CD4-positive, alpha-beta memory T cell (primary cell): Measurements from ENCODE around the gene SBNO2. TPM values are rescaled to one million over a fixed set of nuclear protein-coding genes. Genes with fewer than 3 reads are reported as not detected.

ENCODE experiments used
- CTCF ChIA-PET: fragments of 350-600 bp; sonication (Branson Sonifier 250); formaldehyde crosslinking; loops from one replicate; lab custom pipeline; 2021; ENCODE audit warnings: inconsistent platforms; ENCODE audit not compliant: partially characterized antibody; lab: Charles Lee
- POLR2A ChIA-PET: fragments of 350-600 bp; sonication (Branson Sonifier 250); formaldehyde crosslinking; loops from one replicate; lab custom pipeline; 2021; ENCODE audit not compliant: partially characterized antibody; lab: Charles Lee
- DNase-seq, 5 donors: peaks; one replicate each; pipeline versions ENCODE4 v3.0.0 to v3.0.0-alpha.2; 2020 to 2022; ENCODE audit warnings: mixed read lengths in 1 of 5
- H3K27ac ChIP-seq: one replicate; pipeline ENCODE4 v1.7.0; 2013; ENCODE audit warnings: low read depth, low read length
- H3K27me3 ChIP-seq: 2 replicates; pipeline ENCODE4 v1.7.0; 2013; ENCODE audit warnings: mild to moderate bottlenecking, low read length, moderate library complexity; ENCODE audit not compliant: insufficient read depth
- H3K36me3 ChIP-seq: 2 replicates; pipeline ENCODE4 v1.7.0; 2013; ENCODE audit warnings: mild to moderate bottlenecking, low read length, moderate library complexity; ENCODE audit not compliant: insufficient read depth
- H3K4me1 ChIP-seq: 2 replicates; pipeline ENCODE4 v1.7.0; 2013; ENCODE audit warnings: mild to moderate bottlenecking, low read length, moderate library complexity; ENCODE audit not compliant: insufficient read depth
- H3K4me3 ChIP-seq, 2 donors: one replicate each; pipeline ENCODE4 v1.7.0; 2013; ENCODE audit warnings: low read length in 2 of 2, mild to moderate bottlenecking in 1 of 2
- H3K9me3 ChIP-seq, 2 donors: one replicate each; pipeline ENCODE4 v1.7.0; 2013; ENCODE audit warnings: low read length in 2 of 2, control low read depth in 1 of 2; ENCODE audit not compliant: control insufficient read depth in 1 of 2
- H3K27ac Mint-ChIP-seq, 7 donors: one replicate each; pipeline ENCODE4 v1.8.0; 2020 to 2021; ENCODE audit warnings: mixed read lengths in 7 of 7, mild to moderate bottlenecking in 6 of 7, inconsistent platforms in 3 of 7, moderate library complexity in 3 of 7
- H3K27me3 Mint-ChIP-seq, 2 donors: one replicate each; pipeline ENCODE4 v1.8.0; 2020 to 2021; ENCODE audit warnings: mixed read lengths in 2 of 2
- H3K36me3 Mint-ChIP-seq, 2 donors: one replicate each; pipeline ENCODE4 v1.8.0; 2020 to 2021; ENCODE audit warnings: mixed read lengths in 2 of 2, inconsistent platforms in 1 of 2, mild to moderate bottlenecking in 1 of 2
- H3K4me1 Mint-ChIP-seq, 4 donors: one replicate each; pipeline ENCODE4 v1.8.0; 2020 to 2021; ENCODE audit warnings: mixed read lengths in 4 of 4, mild to moderate bottlenecking in 1 of 4
- H3K4me3 Mint-ChIP-seq, 8 donors: one replicate each; pipeline ENCODE4 v1.8.0; 2020 to 2021; ENCODE audit warnings: mixed read lengths in 8 of 8, mild to moderate bottlenecking in 7 of 8, moderate library complexity in 6 of 8, inconsistent platforms in 3 of 8
- H3K9me3 Mint-ChIP-seq, 8 donors: one replicate each; pipeline ENCODE4 v1.8.0; 2020 to 2021; ENCODE audit warnings: mixed read lengths in 8 of 8, mild to moderate bottlenecking in 5 of 8, inconsistent platforms in 3 of 8, moderate library complexity in 1 of 8
- intact Hi-C: fragments of 100-400 bp; cut with micrococcal nuclease; formaldehyde crosslinking; loops from one replicate; pipeline ENCODE4 v1.15.1; 2023
- polyA plus RNA-seq, 2 donors: library from polyadenylated mRNA; unstranded; fragments of 300-500 nt; fragmentation: Illumina TruSeq; gene quantifications; one replicate each; pipeline ENCODE4 v1.2.3, GENCODE V29; 2021
- total RNA-seq, 2 experiments: library from RNA; stranded (reverse); gene quantifications; one replicate each; pipeline ENCODE4 v1.2.3, GENCODE V29; 2021

The SBNO2 gene
- total and polyA plus RNA-seq, 4 experiments from 2014 or later: 0.37 to 98.6 (median 48.1) TPM

DNA sequence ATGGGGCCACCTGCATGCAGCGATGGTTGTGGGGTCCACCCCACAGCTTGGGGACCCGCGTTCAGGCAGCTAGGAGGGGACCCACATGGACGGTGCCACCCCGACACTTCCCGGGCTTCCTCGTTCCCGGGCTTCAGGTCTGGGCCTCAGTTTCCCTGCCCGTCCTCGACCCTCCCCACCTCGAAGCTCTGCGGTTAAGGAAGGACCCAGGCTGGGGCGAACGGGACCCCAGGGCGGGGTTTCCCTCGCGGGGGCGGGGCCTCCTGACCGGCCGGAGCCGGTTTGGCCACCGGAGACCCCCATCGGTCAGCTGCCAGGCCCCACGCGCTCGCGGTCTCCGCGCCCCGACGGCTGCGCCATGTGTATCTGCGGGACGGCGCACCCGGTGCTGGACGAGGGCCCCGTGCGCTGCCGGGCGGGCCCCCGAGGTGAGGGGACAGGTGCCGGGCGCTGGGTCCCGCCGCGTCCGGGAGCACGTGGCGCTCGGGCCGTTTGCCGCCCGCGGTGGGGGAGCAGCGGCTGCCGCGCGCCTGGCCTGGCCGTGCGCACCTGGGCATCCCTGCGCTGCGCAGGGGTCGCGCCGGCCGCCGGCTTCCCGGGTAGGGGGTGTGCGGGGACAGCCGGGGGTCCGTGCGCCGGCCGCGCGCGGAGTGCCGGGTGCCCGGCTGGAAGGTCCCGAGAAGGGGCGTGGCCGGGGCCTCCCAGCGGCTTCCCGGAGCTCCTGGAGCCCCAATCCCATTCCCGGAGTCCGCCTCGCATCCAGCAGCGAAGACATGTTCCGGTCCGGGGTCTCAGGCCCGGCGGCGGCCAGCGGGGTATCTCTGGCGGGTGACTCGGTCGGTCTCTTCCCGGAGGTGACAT, 102.9 kb downstream of the SBNO2 start:
- H3K9me3 ChIP-seq: no peaks in the 10 kb centered on the region
- Mint-ChIP-seq H3K27ac (peak overlapping the region in 6 of 7 donors; percentile 83 to 96 (median 94)), H3K27me3 (no peaks in the 10 kb centered on the region), H3K4me3 (peak overlapping the region; percentile 58 to 87 (median 78)), H3K9me3 (peaks cover 0 to 8% (median 0%) of the 10 kb centered on the region in 8 donors), H3K4me1 (peaks cover 31 to 60% (median 47%) of the 10 kb centered on the region in 4 donors), H3K36me3 (peaks cover 33 to 40% of the 10 kb centered on the region in 2 donors)
- ChIA-PET CTCF (interaction anchor here (1.4 to 1.8 kb wide), 2 partner anchors 10 to 48 kb away, joined by 4 to 5 read pairs; no protein-coding TSS in a partner anchor), POLR2A (interaction anchor here (1.5 to 57.1 kb wide), 4 partner anchors 8 to 70 kb away, joined by 5 to 3893 read pairs (median 2461); partner anchors contain the start of genes ABCA7, ARHGAP45, CNN2 and GPX4)
- peak overlapping the region; percentile 98 for H3K27ac ChIP-seq
- no peaks in the 10 kb centered on the region for H3K27me3 ChIP-seq
- H3K4me1 ChIP-seq: peaks cover 75% of the 10 kb centered on the region
- no peak overlapping the region for H3K4me3 ChIP-seq
- H3K36me3 ChIP-seq: peaks cover 44% of the 10 kb centered on the region
- no peak for DNase-seq
- intact Hi-C loops: no loop called here

DNA sequence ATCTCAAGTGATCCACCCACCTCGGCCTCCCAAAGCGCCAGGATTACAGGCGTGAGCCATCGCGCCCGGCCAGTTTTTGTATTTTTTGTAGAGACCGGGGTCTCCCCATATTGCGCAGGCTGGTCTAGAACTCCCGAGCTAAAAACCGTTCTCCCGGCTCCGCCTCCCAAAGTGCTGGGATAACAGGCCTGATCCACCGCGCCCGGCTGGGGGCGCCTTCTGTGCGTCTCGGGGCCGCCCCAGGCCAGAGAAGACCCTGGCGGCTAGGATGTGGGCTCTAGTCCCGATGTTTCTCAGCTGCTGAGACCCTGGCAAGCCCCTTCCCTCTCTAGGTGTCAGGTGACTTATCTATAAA, 103.5 kb downstream of the SBNO2 start:
- no peak overlapping the region for H3K4me3 ChIP-seq
- peaks cover 27 to 34% of the 10 kb centered on the region in 2 donors for H3K36me3 Mint-ChIP-seq
- peaks cover 25 to 60% (median 44%) of the 10 kb centered on the region in 4 donors for H3K4me1 Mint-ChIP-seq
- no peak for DNase-seq
- POLR2A ChIA-PET: interaction anchor here (1.3 to 57.1 kb wide), 5 partner anchors 7 to 69 kb away, joined by 3 to 3893 read pairs (median 1029); partner anchors contain the start of genes ABCA7, ARHGAP45, CNN2 and GPX4
- H3K27ac ChIP-seq: peak overlapping the region; percentile 98
- CTCF ChIA-PET: interaction anchor here (1.4 kb wide), 1 partner anchor 48 kb away, joined by 4 read pairs; no protein-coding TSS in a partner anchor
- H3K27me3 Mint-ChIP-seq: no peaks in the 10 kb centered on the region
- peaks cover 0 to 5% (median 0%) of the 10 kb centered on the region in 8 donors for H3K9me3 Mint-ChIP-seq
- peaks cover 38% of the 10 kb centered on the region for H3K36me3 ChIP-seq
- H3K27me3 ChIP-seq: no peaks in the 10 kb centered on the region
- H3K9me3 ChIP-seq: no peaks in the 10 kb centered on the region
- H3K4me3 Mint-ChIP-seq: peak overlapping the region in 3 of 8 donors; percentile 8 to 95 (median 25)
- intact Hi-C loops: no loop called here
- H3K4me1 ChIP-seq: peaks cover 75% of the 10 kb centered on the region
- peak overlapping the region in 4 of 7 donors; percentile 43 to 98 (median 74) for H3K27ac Mint-ChIP-seq

DNA sequence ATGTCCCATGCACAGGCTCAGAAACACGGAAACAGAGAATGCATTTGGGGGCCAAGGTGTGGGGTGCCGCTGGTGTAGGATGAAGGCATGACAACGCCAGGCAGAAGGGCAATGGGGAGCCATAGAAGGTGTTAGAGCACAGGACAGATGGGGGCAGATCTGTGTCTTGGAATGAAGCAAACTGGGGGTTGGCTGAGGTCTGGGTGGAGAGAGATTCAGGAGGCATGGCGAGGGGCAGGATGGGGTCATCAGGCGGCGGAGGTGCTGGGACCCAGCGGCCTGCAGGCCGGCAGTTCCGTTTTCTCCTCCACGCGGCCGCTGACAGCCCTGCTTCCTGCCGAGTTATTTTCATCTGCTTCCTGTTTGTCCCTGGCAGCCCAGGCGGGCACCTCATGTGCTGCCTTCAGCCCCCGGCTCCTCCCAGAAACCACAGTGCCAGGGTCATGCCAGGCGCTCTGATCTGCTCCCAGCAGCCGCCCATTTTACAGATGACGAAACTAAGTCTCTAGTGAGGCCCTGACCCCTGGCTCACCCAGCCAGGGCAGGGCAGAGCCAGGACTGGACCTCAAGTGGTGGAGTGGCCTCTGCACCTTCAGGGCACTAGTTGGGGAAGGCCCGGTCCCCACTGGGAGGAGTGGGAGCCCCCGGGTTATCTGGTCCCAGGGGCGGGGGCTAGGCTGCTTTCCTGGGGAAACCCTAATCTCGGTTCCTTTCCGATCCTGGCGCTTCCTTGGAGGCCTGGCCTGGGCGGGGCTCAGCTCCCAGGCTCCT, 104.9 kb downstream of the SBNO2 start:
- Histone ChIP-seq H3K9me3 (no peaks in the 10 kb centered on the region), H3K36me3 (peaks cover 32% of the 10 kb centered on the region), H3K27me3 (no peaks in the 10 kb centered on the region), H3K4me3 (peak overlapping the region; percentile 85 to 92), H3K4me1 (peaks cover 78% of the 10 kb centered on the region), H3K27ac (peak overlapping the region; percentile 98)
- DNase-seq: peak; percentile 79 to 89 (median 82)
- Mint-ChIP-seq H3K4me1 (peaks cover 31 to 67% (median 50%) of the 10 kb centered on the region in 4 donors), H3K9me3 (peaks cover 0 to 5% (median 0%) of the 10 kb centered on the region in 8 donors), H3K4me3 (peak overlapping the region; percentile 88 to 97 (median 96)), H3K27me3 (no peaks in the 10 kb centered on the region), H3K36me3 (peaks cover 25 to 33% of the 10 kb centered on the region in 2 donors), H3K27ac (peak overlapping the region; percentile 90 to 98 (median 96))
- CTCF ChIA-PET: interaction anchor here (1.3 to 5.7 kb wide), 2 partner anchors 13 to 175 kb away, joined by 3 to 219 read pairs; no protein-coding TSS in a partner anchor
- intact Hi-C loops: loop anchor here (1.0 kb wide), 1 partner anchor 8 kb away; no protein-coding TSS in a partner anchor
- POLR2A ChIA-PET: interaction anchor here (0.5 to 57.1 kb wide), 12 partner anchors 6 to 200 kb away, joined by 3 to 3893 read pairs (median 9); partner anchors contain the start of genes ABCA7, ARHGAP45, CIRBP and CNN2

DNA sequence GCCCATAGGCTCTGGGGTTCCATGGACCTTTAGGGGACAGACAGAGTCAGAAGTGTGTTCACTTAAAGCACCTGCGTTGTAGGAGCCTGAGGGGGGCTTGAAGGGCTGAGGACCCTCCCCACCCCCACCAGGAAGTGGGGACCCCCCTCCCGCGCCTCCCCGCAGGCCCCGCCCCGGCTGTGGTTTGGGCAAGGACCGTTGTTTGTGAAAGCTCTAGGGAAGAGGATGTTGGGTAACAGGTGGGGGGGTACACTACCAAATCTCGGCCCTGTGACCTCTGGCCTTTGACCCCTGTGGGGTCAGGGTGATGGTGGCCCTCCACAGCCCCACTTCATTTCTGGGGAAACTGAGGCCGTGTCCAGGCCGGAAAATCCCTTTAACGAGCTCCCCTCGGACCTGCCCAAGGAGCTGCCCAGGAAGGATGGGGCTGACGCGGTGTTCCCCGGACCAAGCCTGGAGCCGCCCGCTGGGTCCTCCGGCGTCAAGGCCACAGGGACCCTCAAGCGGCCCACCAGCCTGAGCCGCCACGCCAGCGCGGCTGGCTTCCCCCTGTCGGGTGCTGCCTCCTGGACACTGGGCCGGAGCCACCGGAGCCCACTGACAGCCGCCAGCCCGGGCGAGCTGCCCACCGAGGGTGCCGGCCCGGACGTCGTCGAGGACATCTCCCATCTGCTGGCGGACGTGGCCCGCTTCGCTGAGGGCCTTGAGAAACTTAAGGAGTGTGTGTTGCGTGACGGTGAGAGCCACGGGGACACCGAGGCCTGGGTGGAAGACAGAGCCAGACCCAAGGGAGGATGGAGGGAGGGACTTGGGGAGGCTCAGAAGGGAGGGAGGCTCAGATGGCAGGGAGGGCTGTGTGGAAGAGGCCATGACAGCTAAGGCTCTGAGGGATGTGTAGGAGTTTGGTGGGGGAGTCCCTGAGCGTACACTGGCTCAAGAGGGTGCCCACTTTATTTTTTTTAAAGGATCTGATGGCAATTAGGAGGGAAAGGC, 105.8 kb downstream of the SBNO2 start:
- Histone ChIP-seq H3K4me3 (peak overlapping the region; percentile 85 to 92), H3K36me3 (peaks cover 23% of the 10 kb centered on the region), H3K4me1 (peaks cover 74% of the 10 kb centered on the region), H3K27ac (peak overlapping the region; percentile 98), H3K9me3 (no peaks in the 10 kb centered on the region), H3K27me3 (no peaks in the 10 kb centered on the region)
- Mint-ChIP-seq H3K4me3 (peak overlapping the region; percentile 88 to 97 (median 96)), H3K36me3 (peaks cover 25 to 31% of the 10 kb centered on the region in 2 donors), H3K4me1 (peaks cover 30 to 71% (median 51%) of the 10 kb centered on the region in 4 donors), H3K27me3 (no peaks in the 10 kb centered on the region), H3K27ac (peak overlapping the region; percentile 93 to 98 (median 97)), H3K9me3 (peaks cover 0 to 4% (median 0%) of the 10 kb centered on the region in 8 donors)
- ChIA-PET POLR2A (interaction anchor here (0.6 to 57.1 kb wide), 22 partner anchors 5 to 407 kb away, joined by 3 to 3893 read pairs (median 6); partner anchors contain the start of genes ABCA7, ARHGAP45, CIRBP and CNN2), CTCF (interaction anchor here (0.7 to 5.7 kb wide), 14 partner anchors 10 to 198 kb away, joined by 3 to 219 read pairs (median 4); no protein-coding TSS in a partner anchor)
- intact Hi-C loops: loop anchor here (1.0 kb wide), 1 partner anchor 9 kb away; no protein-coding TSS in a partner anchor
- peak; percentile 72 to 79 (median 75) for DNase-seq

DNA sequence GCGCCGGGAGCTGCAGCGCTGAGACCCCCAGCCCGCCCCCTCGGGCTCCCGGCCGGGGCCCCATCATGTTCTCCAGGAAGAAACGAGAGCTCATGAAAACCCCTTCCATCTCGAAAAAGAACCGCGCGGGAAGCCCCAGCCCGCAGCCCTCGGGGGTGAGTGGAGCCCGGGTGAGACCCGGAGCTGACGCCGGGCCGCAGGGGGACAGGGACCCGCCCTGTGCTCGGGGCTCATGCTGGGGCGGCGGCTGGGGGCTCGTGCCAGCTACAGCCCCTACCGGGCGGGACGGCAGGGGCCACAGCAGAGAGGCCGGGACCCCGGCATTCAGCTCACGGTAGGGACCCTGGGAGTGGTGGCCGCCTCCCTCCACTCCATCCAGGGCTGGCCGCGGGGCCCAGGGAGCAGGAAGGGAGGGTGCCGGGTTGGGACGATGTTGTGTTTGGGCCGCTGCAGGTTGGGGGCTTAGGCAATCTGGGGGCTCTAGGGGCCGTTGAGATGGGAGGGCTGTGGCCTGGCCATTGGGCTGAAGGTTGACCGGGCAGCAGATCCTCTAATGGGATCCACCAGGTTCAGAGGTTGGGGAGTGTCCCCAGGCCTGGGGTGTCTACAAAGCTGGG, 106.6 kb downstream of the SBNO2 start:
- H3K36me3 Mint-ChIP-seq: peaks cover 22 to 23% of the 10 kb centered on the region in 2 donors
- H3K27me3 Mint-ChIP-seq: no peaks in the 10 kb centered on the region
- ChIA-PET CTCF (interaction anchor here (0.7 to 5.7 kb wide), 16 partner anchors 9 to 199 kb away, joined by 3 to 219 read pairs (median 4); partner anchors contain the start of gene ABCA7), POLR2A (interaction anchor here (0.6 to 57.1 kb wide), 27 partner anchors 4 to 406 kb away, joined by 3 to 3893 read pairs (median 6); partner anchors contain the start of genes ABCA7, ARHGAP45, CIRBP and CNN2)
- Histone ChIP-seq H3K27me3 (no peaks in the 10 kb centered on the region), H3K27ac (peak overlapping the region; percentile 98), H3K4me3 (peak overlapping the region; percentile 85 to 92), H3K36me3 (peaks cover 15% of the 10 kb centered on the region), H3K4me1 (peaks cover 65% of the 10 kb centered on the region), H3K9me3 (no peaks in the 10 kb centered on the region)
- peak overlapping the region; percentile 88 to 97 (median 94) for H3K4me3 Mint-ChIP-seq
- peak overlapping the region; percentile 93 to 97 (median 96) for H3K27ac Mint-ChIP-seq
- H3K9me3 Mint-ChIP-seq: peaks cover 0 to 5% (median 0%) of the 10 kb centered on the region in 8 donors
- peak; percentile 81 to 94 (median 83) for DNase-seq
- intact Hi-C loops: loop anchor here (1.0 to 2.0 kb wide), 4 partner anchors 26 to 47 kb away; partner anchors contain the start of genes GPX4, POLR2E, RNU6-2 and TMEM259
- H3K4me1 Mint-ChIP-seq: peaks cover 25 to 70% (median 46%) of the 10 kb centered on the region in 4 donors
